Liver (tissue), 9 donors: ENCODE measurements around the gene SH3RF3. TPM values are rescaled to one million over a fixed set of nuclear protein-coding genes. Genes with fewer than 3 reads are reported as not detected.

Experiments used
- DNase-seq: peaks from one replicate; pipeline ENCODE4 v3.0.0-alpha.2; 2017; ENCODE audit warnings: low spot score
- H3K27ac ChIP-seq, 2 donors: one replicate each; pipeline ENCODE4 v1.7.0; 2013; ENCODE audit warnings: inconsistent platforms in 2 of 2, low read length in 2 of 2, control low read depth in 1 of 2, low read depth in 1 of 2, mild to moderate bottlenecking in 1 of 2
- H3K27me3 ChIP-seq, 4 donors: one replicate each; pipeline versions ENCODE4 v1.6.1 to v1.7.0; 2013; ENCODE audit warnings: low read length in 3 of 4, inconsistent platforms in 1 of 4, mild to moderate bottlenecking in 1 of 4, moderate library complexity in 1 of 4; ENCODE audit not compliant: control insufficient read depth in 4 of 4, insufficient read depth in 4 of 4
- H3K36me3 ChIP-seq, 4 donors: one replicate each; pipeline versions ENCODE4 v1.6.1 to v1.7.0; 2013; ENCODE audit warnings: low read length in 3 of 4, mild to moderate bottlenecking in 3 of 4, low read depth in 1 of 4, moderate library complexity in 1 of 4; ENCODE audit not compliant: control insufficient read depth in 4 of 4, insufficient read depth in 3 of 4
- H3K4me1 ChIP-seq, 4 donors: one replicate each; pipeline versions ENCODE4 v1.6.1 to v1.7.0; 2013; ENCODE audit warnings: low read length in 3 of 4, mild to moderate bottlenecking in 3 of 4, moderate library complexity in 1 of 4; ENCODE audit not compliant: control insufficient read depth in 4 of 4, insufficient read depth in 4 of 4
- H3K4me3 ChIP-seq, 3 donors: one replicate each; pipeline versions ENCODE4 v1.6.1 to v1.7.0; 2013; ENCODE audit warnings: low read length in 3 of 3, control low read depth in 1 of 3, low read depth in 1 of 3, mild to moderate bottlenecking in 1 of 3
- H3K9ac ChIP-seq, 2 donors: one replicate each; pipeline ENCODE4 v1.7.0; 2013; ENCODE audit warnings: low read length in 2 of 2, mild to moderate bottlenecking in 2 of 2, moderate library complexity in 2 of 2, control low read depth in 1 of 2, low read depth in 1 of 2
- H3K9me3 ChIP-seq, 4 donors: one replicate each; pipeline versions ENCODE4 v1.6.1 to v1.7.0; 2013; ENCODE audit warnings: low read length in 3 of 4; ENCODE audit not compliant: control insufficient read depth in 4 of 4
- EGR1 ChIP-seq, 2 donors: IDR thresholded peaks; 2 replicates each; pipeline ENCODE4 v1.6.1; 2016 to 2018; ENCODE audit warnings: antibody characterized with exemption in 2 of 2, low read depth in 2 of 2
- FOXA2 ChIP-seq: IDR thresholded peaks from 2 replicates; pipeline ENCODE4 v1.6.1; 2016; ENCODE audit warnings: antibody characterized with exemption
- GABPA ChIP-seq, 2 donors: IDR thresholded peaks in 1 of 2; conservative IDR thresholded peaks in 1 of 2; 2 replicates each; pipeline ENCODE4 v1.6.1; 2016; ENCODE audit warnings: antibody characterized with exemption in 2 of 2, mild to moderate bottlenecking in 1 of 2, moderate library complexity in 1 of 2
- HNF4A ChIP-seq, 2 donors: conservative IDR thresholded peaks; 2 replicates each; pipeline ENCODE4 v1.6.1; 2016; ENCODE audit warnings: antibody characterized with exemption in 2 of 2, mild to moderate bottlenecking in 2 of 2
- JUND ChIP-seq, 2 donors: IDR thresholded peaks; 2 replicates each; pipeline ENCODE4 v1.6.1; 2016; ENCODE audit warnings: antibody characterized with exemption in 2 of 2
- RAD21 ChIP-seq, 2 donors: IDR thresholded peaks; 2 replicates each; pipeline ENCODE4 v1.6.1; 2016; ENCODE audit warnings: antibody characterized with exemption in 2 of 2, mild to moderate bottlenecking in 2 of 2
- SP1 ChIP-seq: IDR thresholded peaks from 2 replicates; pipeline ENCODE4 v1.6.1; 2018; ENCODE audit warnings: antibody characterized with exemption, mild to moderate bottlenecking
- TAF1 ChIP-seq: conservative IDR thresholded peaks from 2 replicates; pipeline ENCODE4 v1.6.1; 2016; ENCODE audit warnings: antibody characterized with exemption, mild to moderate bottlenecking
- YY1 ChIP-seq: IDR thresholded peaks from 2 replicates; pipeline ENCODE4 v1.6.1; 2016; ENCODE audit warnings: antibody characterized with exemption, mild to moderate bottlenecking
- WGBS: extraction: QIAGEN DNeasy Blood & Tissue Kit; methylation state at CpG from one replicate; pipeline ENCODE4 v1.1.7; 2013; 5-methylcytosine and 5-hydroxymethylcytosine counted together
- polyA plus RNA-seq, 2 donors: library from polyadenylated mRNA; stranded (reverse) in 1 of 2; unstranded in 1 of 2; fragments of 200-250 nt in 1 of 2; fragments of >200 nt in 1 of 2; fragmentation: Nextera tagmentation in 1 of 2; extraction: Ambion mirVana in 1 of 2; gene quantifications; one replicate each; pipeline versions ENCODE4 v1.2.1 to v1.2.3, GENCODE V29; 2013 to 2015
- total RNA-seq, 2 donors: library from RNA; depleted of rRNA; stranded (reverse); fragments of >200 nt; gene quantifications; one replicate each; pipeline ENCODE4 v1.2.3, GENCODE V29; 2014
- TF ChIP-seq, protein P1 (sequence below): IDR thresholded peaks from 2 replicates; pipeline ENCODE4 v1.6.1; 2016; ENCODE audit warnings: antibody characterized with exemption
- TF ChIP-seq, protein P2 (sequence below): fragments of 150-350 bp; IDR thresholded peaks from 2 replicates; pipeline ENCODE4 v1.5.1; 2017; ENCODE audit warnings: improper control_type of control experiment, low read depth, low read length; ENCODE audit not compliant: missing input control
- TF ChIP-seq, protein P3 (sequence below): IDR thresholded peaks from 2 replicates; pipeline ENCODE4 v1.6.1; 2016; ENCODE audit warnings: antibody characterized with exemption
- TF ChIP-seq, protein P4 (sequence below): IDR thresholded peaks from 2 replicates; pipeline ENCODE4 v1.6.1; 2016; ENCODE audit warnings: antibody characterized with exemption
- donor health status: healthy.
- donor health status: healthy.
- donor health status: healthy.
- donor health status: healthy.
- donor health status: healthy.

SH3RF3 gene
- total and polyA plus RNA-seq, 4 donors: 0.11 to 1.0 (median 0.54) TPM

DNA sequence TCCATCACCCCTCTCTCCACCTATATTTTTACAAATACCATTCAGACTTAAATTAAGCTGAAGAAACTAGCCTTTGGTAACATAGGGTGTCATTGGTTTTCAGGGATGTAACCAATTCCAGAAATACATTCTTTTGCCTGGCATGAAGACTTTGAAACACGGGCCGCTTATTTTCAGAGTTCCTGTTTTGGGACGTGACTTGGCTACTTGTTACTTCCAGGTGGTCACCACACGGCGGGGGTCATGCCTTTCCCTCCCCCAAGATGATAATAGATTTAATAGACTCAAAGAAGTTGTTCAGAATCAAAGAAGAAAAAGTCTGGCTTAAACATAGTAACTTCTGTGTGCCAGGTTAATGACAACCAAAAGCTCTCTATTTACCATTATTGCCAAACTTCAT, 374.2 kb downstream of the SH3RF3 start:
- no peak for DNase-seq

DNA sequence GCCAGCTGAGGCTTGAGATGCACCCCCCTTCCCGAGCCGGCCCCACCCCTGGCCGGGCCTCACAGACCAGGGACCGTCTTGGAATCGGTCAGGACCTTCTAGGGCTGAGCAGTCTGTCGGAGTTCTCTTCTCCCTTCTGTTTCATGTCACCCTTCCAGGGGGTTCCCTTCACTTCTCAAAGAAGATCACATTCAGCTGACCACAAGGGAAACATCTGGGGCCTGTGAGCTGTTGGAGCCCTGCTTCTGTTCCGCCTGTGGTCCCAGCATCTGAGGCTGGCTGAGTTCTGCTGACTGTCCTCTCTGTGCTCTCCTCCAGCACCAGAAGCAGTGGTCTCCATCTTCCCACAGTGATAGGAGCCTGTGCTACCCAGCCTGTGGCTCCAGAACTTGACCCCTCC, 378.2 kb downstream of the SH3RF3 start:
- no peak for TF ChIP-seq EGR1 (IDR thresholded peaks at IDR 0.05; ENCODE audit: low read depth in 2 of 2)
- no peak for TF ChIP-seq GABPA (IDR thresholded peaks at IDR 0.05 in 1 of 2, conservative IDR thresholded peaks at IDR 0.05 in 1 of 2)
- TF ChIP-seq JUND (IDR thresholded peaks at IDR 0.05): no peak
- no peak overlapping the region for H3K4me3 ChIP-seq

More for the DNA sequence above, 374.2 kb downstream of the SH3RF3 start:
- TF ChIP-seq FOXA2: no peak
- no peak for TF ChIP-seq SP1
- TF ChIP-seq YY1: no peak
- TF ChIP-seq JUND (IDR thresholded peaks at IDR 0.05): no peak
- TF ChIP-seq, protein P1, sequence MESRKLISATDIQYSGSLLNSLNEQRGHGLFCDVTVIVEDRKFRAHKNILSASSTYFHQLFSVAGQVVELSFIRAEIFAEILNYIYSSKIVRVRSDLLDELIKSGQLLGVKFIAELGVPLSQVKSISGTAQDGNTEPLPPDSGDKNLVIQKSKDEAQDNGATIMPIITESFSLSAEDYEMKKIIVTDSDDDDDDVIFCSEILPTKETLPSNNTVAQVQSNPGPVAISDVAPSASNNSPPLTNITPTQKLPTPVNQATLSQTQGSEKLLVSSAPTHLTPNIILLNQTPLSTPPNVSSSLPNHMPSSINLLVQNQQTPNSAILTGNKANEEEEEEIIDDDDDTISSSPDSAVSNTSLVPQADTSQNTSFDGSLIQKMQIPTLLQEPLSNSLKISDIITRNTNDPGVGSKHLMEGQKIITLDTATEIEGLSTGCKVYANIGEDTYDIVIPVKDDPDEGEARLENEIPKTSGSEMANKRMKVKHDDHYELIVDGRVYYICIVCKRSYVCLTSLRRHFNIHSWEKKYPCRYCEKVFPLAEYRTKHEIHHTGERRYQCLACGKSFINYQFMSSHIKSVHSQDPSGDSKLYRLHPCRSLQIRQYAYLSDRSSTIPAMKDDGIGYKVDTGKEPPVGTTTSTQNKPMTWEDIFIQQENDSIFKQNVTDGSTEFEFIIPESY: no peak
- TF ChIP-seq GABPA (IDR thresholded peaks at IDR 0.05 in 1 of 2, conservative IDR thresholded peaks at IDR 0.05 in 1 of 2): no peak
- TF ChIP-seq, protein P2, sequence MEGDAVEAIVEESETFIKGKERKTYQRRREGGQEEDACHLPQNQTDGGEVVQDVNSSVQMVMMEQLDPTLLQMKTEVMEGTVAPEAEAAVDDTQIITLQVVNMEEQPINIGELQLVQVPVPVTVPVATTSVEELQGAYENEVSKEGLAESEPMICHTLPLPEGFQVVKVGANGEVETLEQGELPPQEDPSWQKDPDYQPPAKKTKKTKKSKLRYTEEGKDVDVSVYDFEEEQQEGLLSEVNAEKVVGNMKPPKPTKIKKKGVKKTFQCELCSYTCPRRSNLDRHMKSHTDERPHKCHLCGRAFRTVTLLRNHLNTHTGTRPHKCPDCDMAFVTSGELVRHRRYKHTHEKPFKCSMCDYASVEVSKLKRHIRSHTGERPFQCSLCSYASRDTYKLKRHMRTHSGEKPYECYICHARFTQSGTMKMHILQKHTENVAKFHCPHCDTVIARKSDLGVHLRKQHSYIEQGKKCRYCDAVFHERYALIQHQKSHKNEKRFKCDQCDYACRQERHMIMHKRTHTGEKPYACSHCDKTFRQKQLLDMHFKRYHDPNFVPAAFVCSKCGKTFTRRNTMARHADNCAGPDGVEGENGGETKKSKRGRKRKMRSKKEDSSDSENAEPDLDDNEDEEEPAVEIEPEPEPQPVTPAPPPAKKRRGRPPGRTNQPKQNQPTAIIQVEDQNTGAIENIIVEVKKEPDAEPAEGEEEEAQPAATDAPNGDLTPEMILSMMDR: no peak
- no peak for TF ChIP-seq HNF4A (conservative IDR thresholded peaks at IDR 0.05)
- TF ChIP-seq TAF1: no peak
- TF ChIP-seq, protein P3, sequence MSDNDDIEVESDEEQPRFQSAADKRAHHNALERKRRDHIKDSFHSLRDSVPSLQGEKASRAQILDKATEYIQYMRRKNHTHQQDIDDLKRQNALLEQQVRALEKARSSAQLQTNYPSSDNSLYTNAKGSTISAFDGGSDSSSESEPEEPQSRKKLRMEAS: no peak
- TF ChIP-seq, protein P4, sequence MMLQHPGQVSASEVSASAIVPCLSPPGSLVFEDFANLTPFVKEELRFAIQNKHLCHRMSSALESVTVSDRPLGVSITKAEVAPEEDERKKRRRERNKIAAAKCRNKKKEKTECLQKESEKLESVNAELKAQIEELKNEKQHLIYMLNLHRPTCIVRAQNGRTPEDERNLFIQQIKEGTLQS: no peak
- no peak for TF ChIP-seq RAD21 (IDR thresholded peaks at IDR 0.05)
- H3K9ac ChIP-seq: no peak overlapping the region
- no peaks in the 10 kb centered on the region for H3K9me3 ChIP-seq
- H3K27ac ChIP-seq: no peak overlapping the region
- H3K4me3 ChIP-seq: no peak overlapping the region
- H3K27me3 ChIP-seq: no peaks in the 10 kb centered on the region
- WGBS: 71% methylated on average over 5 of the region's 5 CpGs
- no peaks in the 10 kb centered on the region for H3K4me1 ChIP-seq
- H3K36me3 ChIP-seq: no peaks in the 10 kb centered on the region

DNA sequence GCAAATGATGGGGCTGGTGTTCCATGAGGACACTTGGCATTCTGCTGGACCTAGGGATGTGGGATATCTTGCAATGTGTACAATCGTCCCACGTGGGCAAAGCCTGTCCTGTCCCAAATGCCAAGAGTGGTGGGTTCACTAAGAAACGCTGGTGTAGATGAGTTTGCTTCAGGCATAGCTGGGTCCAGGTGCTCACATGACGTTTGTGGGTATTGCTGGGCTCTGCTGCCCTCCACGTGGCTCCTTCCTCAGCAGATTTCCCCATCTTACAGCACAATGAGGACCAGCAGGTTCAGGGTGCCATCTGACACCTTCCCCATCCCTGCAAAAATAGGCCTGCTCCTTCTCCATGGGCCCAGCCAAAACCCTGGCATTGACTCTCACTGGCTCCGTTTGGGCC, 378.8 kb downstream of the SH3RF3 start:
- Histone ChIP-seq H3K9me3 (no peaks in the 10 kb centered on the region), H3K27ac (no peak overlapping the region), H3K27me3 (no peaks in the 10 kb centered on the region), H3K36me3 (no peaks in the 10 kb centered on the region), H3K9ac (no peak overlapping the region), H3K4me1 (peaks cover 0 to 17% (median 12%) of the 10 kb centered on the region in 4 donors), H3K4me3 (no peak overlapping the region)
- no peak for TF ChIP-seq GABPA (IDR thresholded peaks at IDR 0.05 in 1 of 2, conservative IDR thresholded peaks at IDR 0.05 in 1 of 2)
- TF ChIP-seq, protein P4: no peak
- no peak for DNase-seq
- WGBS: 84% methylated on average over 6 of the region's 6 CpGs

More for the DNA sequence above, 378.2 kb downstream of the SH3RF3 start:
- no peak for DNase-seq
- Histone ChIP-seq H3K9me3 (no peaks in the 10 kb centered on the region), H3K9ac (no peak overlapping the region), H3K27me3 (no peaks in the 10 kb centered on the region), H3K36me3 (no peaks in the 10 kb centered on the region), H3K4me1 (peaks cover 0 to 17% (median 12%) of the 10 kb centered on the region in 4 donors), H3K27ac (no peak overlapping the region)
- WGBS: 76% methylated on average over 7 of the region's 7 CpGs
